ENCODE measurements around the gene CHI3L1. TPM values are rescaled to one million over a fixed set of nuclear protein-coding genes. Genes with fewer than 3 reads are reported as not detected.
"Not testable (repeated sequence)": the region's sequence is repeated elsewhere in the genome, so short reads cannot be mapped to it uniquely, and the experiment has no call there.

CHI3L1 gene
- 4.6 and 63.6 TPM in 2 replicates for total RNA-seq (2012; rRNA removed)

DNA sequence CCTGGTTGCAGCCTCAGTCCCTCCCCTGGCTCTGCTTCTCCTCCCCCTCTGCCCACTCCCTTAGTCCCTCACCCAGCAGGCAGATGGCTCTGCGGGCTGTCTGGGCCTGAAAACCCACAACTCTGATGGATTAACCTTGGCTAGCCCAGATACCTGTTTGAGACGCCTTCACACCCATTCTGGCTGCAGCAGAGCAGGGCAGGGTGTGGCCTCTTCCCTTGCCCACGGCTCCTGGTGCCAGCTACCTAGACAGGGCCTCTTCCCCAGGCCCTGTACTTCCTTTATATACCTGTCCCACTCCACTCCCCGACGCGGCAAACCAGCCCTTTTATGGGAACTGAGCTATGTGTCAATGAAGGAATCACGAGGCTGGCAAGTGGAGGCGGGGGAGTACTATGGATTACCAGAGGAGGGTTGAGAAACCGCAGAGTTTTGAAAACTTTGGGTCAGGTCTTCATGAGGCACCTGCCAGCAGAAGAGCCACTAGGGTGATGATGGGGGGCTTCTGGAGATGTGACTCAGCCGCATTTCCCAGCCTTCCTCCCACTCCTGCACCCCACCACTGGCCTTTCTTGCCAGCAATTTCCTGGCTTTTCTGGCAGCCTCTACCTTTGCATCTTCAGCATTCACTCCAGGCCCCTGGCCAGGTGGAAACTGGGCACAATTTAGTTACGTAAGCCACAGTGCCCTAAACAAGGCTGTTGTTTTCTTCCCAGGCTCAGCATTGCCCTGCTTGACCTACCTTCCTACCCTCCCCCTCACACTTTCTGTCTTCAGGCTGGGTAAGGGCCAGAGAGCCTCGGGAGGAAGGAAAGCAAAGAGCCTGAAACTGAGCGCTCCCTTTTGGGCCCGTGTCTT is at the start of gene CHI3L1:
CHI3L1 (minus strand) TSS at position 259 of the 858 bp plus-strand sequence; CDS start at position 178, 81 bp downstream.
- Histone ChIP-seq H3K9me3 (replicated peaks; ENCODE audit: low read length) (no peaks in the 10 kb centered on the region), H3K4me3 (ENCODE audit: low read length) (no peak within 1 kb of the TSS), H3K27me3 (ENCODE audit: control insufficient read depth, insufficient read depth, low read length) (peaks cover 30% of the 10 kb centered on the region), H3K4me2 (ENCODE audit: low read length) (no peak within 1 kb of the TSS), H3K4me1 (ENCODE audit: control insufficient read depth, insufficient read depth, low read length) (no peaks in the 10 kb centered on the region), H3K36me3 (ENCODE audit: insufficient read depth, low read length) (no peaks in the 10 kb centered on the region), H3K9ac (ENCODE audit: low read depth, low read length) (no peak within 1 kb of the TSS)

DNA sequence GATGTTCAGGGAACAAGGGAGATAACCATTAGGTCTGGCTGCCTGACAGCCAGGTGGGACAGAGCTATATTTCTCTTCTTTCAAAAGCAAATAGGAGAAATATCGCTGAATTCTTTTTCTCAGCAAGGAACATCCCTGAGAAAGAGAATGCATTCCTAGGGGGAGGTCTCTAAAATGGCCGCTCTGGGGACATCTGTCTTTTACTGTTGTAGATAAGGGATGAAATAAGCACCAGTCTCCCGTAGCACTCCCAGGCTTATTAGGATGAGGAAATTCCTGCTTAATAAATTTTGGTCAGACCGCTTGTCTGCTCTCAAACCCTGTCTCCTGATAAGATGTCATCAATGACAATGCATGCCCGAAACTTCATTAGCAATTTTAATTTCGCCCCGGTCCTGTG is 48.4 kb upstream of the CHI3L1 start:
- not testable (repeated sequence) for H3K9ac ChIP-seq (ENCODE audit: low read depth, low read length); H3K36me3 ChIP-seq (ENCODE audit: insufficient read depth, low read length); H3K4me1 ChIP-seq (ENCODE audit: control insufficient read depth, insufficient read depth, low read length); H3K9me3 ChIP-seq (replicated peaks; ENCODE audit: low read length); H3K4me3 ChIP-seq (ENCODE audit: low read length); H3K4me2 ChIP-seq (ENCODE audit: low read length)
- H3K27me3 ChIP-seq (ENCODE audit: control insufficient read depth, insufficient read depth, low read length), result peaks cover 24% of the 10 kb centered on the region

DNA sequence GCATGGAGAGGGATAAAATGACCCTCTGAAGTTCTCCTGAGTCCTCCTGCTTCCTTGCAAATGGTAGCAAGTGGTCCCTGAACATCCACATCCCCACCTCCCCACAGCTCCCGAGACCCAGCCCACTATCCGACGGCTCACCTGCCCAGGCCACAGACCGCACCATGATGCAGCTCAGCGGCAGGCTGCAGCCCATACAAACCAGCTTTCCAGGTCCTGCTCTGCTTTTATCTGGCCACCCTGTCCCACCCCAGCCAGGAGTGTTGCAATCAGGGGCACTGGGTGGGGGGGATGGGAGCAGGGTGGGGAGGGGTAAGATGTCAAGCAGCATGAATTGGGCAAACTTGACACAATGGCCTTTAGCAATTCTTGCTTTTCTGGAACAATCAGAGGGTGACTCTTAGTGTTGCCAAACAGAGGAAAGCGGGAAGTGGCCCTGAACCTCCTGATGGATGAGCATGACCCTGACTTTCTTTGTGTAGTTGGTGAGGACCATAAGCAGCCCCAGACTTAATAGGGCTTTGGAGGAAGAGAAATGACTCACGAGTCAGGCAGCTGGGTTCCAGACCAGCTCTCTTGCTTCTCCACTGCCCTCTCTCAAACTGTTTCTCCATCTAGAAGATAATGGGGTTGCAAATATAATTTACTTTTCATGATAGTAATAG is 43.1 kb upstream of the CHI3L1 start, which contains the start of gene CHIT1:
CHIT1 (minus strand) TSS at position 203 of the 665 bp plus-strand sequence; CDS start at position 166, 37 bp downstream.
- Histone ChIP-seq H3K9me3 (replicated peaks; ENCODE audit: low read length) (no peaks in the 10 kb centered on the region), H3K36me3 (ENCODE audit: insufficient read depth, low read length) (no peaks in the 10 kb centered on the region), H3K4me1 (ENCODE audit: control insufficient read depth, insufficient read depth, low read length) (no peaks in the 10 kb centered on the region), H3K9ac (ENCODE audit: low read depth, low read length) (no peak within 1 kb of the TSS), H3K27me3 (ENCODE audit: control insufficient read depth, insufficient read depth, low read length) (peaks cover 37% of the 10 kb centered on the region), H3K4me2 (ENCODE audit: low read length) (no peak within 1 kb of the TSS), H3K4me3 (ENCODE audit: low read length) (no peak within 1 kb of the TSS)

DNA sequence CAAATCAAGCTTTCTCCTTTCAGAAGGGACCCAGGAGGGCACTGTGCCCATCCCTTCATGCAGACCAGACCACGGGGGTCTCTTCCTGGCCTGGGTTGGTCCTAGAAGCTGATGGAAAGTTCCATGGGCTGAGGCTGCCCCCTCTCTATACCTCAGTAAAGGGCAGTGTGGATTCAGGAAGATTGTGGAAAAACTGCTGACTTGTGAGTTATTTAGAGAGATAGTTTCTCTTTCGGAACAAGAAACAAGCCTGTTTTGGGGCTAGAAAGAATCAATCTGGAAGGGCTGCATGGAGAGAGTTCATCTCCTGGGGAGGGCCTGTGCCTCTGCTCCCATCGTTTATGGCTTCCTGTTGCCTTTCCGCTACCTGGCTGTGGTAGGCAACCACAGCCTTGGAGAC is 42.2 kb upstream of the CHI3L1 start:
- Histone ChIP-seq H3K4me2 (ENCODE audit: low read length) (no peak overlapping the region), H3K4me3 (ENCODE audit: low read length) (no peak overlapping the region), H3K36me3 (ENCODE audit: insufficient read depth, low read length) (no peaks in the 10 kb centered on the region), H3K9ac (ENCODE audit: low read depth, low read length) (no peak overlapping the region), H3K27me3 (ENCODE audit: control insufficient read depth, insufficient read depth, low read length) (peaks cover 39% of the 10 kb centered on the region), H3K4me1 (ENCODE audit: control insufficient read depth, insufficient read depth, low read length) (no peaks in the 10 kb centered on the region), H3K9me3 (replicated peaks; ENCODE audit: low read length) (no peaks in the 10 kb centered on the region)

DNA sequence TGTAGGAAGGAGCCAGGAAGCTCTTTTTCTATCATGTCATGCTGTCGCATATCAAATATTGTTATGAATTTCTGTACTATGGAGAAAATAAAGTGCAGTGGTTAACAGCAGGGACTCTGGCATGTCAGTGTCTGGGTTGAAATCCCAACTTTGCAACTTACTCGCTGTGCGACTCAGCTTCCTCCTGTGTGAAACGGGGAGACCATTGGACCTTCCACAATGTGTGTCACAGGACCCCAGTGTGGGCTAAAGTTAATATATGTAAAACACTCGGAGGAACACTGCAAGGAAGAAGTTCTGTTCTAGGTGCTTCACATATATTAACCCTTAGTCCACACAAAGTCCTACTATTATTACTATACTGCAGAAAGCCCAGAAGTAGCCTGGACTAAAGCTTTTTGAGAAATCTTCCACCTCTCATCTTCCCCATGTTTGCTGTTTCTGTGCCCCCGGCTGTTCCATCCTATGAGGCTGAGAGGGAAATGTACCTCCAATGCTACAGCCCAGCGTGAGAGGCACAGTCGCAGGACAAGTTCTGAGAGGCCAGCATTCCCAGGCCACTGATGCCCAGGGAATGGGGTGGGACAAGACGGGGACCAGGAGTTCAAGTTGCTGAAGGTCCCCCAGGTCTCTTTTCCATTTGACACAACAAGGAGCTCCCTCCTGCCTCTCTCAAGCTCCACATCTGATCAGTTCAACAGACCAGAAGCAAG is 41.0 kb upstream of the CHI3L1 start:
- Histone ChIP-seq H3K4me3 (ENCODE audit: low read length) (no peak overlapping the region), H3K36me3 (ENCODE audit: insufficient read depth, low read length) (no peaks in the 10 kb centered on the region), H3K4me1 (ENCODE audit: control insufficient read depth, insufficient read depth, low read length) (no peaks in the 10 kb centered on the region), H3K9me3 (replicated peaks; ENCODE audit: low read length) (no peaks in the 10 kb centered on the region), H3K9ac (ENCODE audit: low read depth, low read length) (no peak overlapping the region), H3K4me2 (ENCODE audit: low read length) (no peak overlapping the region), H3K27me3 (ENCODE audit: control insufficient read depth, insufficient read depth, low read length) (peaks cover 32% of the 10 kb centered on the region)

DNA sequence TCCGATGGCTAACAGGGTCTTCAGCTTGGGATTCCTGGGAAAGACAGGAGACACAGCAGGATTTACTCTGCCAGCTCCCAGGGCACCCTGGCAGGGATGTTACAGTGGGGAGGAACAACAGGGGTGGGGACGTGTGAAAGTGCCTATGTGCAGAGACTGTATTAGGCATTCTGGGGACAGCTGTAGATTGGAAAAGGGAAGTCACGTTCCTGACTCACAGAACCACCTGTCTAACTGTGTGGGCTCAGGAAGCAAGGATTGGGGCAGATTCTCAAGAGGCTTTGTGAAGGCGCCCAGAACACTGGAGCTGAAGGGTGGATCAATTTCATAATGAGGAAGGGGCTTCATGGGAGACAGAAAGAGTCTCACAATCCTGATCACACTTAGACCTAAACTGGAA is 38.6 kb upstream of the CHI3L1 start:
- Histone ChIP-seq H3K4me1 (ENCODE audit: control insufficient read depth, insufficient read depth, low read length) (no peaks in the 10 kb centered on the region), H3K9ac (ENCODE audit: low read depth, low read length) (no peak overlapping the region), H3K27me3 (ENCODE audit: control insufficient read depth, insufficient read depth, low read length) (peaks cover 28% of the 10 kb centered on the region), H3K9me3 (replicated peaks; ENCODE audit: low read length) (no peaks in the 10 kb centered on the region), H3K36me3 (ENCODE audit: insufficient read depth, low read length) (no peaks in the 10 kb centered on the region), H3K4me2 (ENCODE audit: low read length) (no peak overlapping the region), H3K4me3 (ENCODE audit: low read length) (no peak overlapping the region)

DNA sequence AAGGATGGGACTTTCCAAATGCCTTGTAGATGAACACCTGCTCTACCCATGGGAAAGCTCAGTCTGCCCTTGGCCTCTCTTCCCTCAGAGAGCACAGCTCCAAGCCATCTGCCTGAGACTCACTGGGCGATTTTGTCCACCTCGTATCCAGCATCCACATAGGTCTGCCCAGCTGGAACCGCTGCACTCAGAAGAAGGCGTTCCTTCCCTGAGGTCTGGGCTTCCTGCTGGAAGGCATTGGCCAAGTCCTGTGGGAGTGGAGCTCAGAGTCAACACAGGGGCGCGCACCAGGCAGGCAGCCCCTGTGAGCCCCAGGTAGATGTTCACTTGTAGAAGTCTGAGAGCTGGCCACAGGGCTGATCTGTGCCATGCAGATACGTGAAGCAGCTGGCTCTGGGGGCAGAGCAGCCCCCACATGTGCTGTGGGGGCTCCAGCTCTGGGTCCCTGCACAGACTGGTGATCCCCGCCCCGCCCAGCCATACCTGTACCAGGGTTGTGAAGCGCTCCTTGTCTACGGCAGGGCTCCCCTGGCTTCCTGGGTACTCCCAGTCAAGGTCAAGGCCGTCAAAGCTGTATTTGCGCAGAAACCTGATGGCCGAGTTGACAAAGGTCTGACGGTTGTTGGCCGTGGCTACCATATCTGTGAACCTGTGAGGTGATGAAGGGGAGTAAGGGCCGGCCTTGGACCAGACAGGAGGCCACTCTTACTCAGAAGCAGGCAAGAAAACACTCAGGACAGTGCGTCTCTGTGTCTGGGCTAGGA is 36.7 kb upstream of the CHI3L1 start:
- H3K4me3 ChIP-seq (ENCODE audit: low read length), result no peak overlapping the region

DNA sequence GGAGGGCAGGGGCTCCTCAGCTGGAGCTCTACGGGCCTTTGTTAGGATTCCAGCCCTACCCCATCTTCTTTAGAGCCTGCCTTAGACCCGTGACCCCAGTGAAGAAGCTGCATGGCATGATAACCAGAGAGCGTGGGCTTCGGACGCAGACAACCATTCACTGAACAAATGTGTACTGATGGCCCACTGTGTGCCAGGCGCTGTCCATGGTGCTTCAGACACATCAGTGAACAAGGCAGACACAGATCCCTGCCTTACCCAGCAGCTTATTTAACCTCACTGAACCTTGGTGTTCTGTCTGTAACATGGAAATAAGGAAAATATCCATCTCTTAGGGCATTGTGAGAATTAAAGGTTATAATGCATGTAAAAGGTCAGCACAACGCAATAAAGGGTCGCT is 33.4 kb upstream of the CHI3L1 start:
- Histone ChIP-seq H3K4me1 (ENCODE audit: control insufficient read depth, insufficient read depth, low read length) (peaks cover 4% of the 10 kb centered on the region), H3K4me3 (ENCODE audit: low read length) (no peak overlapping the region), H3K9me3 (replicated peaks; ENCODE audit: low read length) (no peaks in the 10 kb centered on the region), H3K36me3 (ENCODE audit: insufficient read depth, low read length) (no peaks in the 10 kb centered on the region), H3K9ac (ENCODE audit: low read depth, low read length) (no peak overlapping the region), H3K4me2 (ENCODE audit: low read length) (no peak overlapping the region), H3K27me3 (ENCODE audit: control insufficient read depth, insufficient read depth, low read length) (peaks cover 19% of the 10 kb centered on the region)

More for the DNA sequence above, 36.7 kb upstream of the CHI3L1 start:
- Histone ChIP-seq H3K9ac (ENCODE audit: low read depth, low read length) (no peak overlapping the region), H3K36me3 (ENCODE audit: insufficient read depth, low read length) (no peaks in the 10 kb centered on the region), H3K27me3 (ENCODE audit: control insufficient read depth, insufficient read depth, low read length) (peaks cover 30% of the 10 kb centered on the region), H3K4me1 (ENCODE audit: control insufficient read depth, insufficient read depth, low read length) (no peaks in the 10 kb centered on the region), H3K4me2 (ENCODE audit: low read length) (no peak overlapping the region), H3K9me3 (replicated peaks; ENCODE audit: low read length) (no peaks in the 10 kb centered on the region)

DNA sequence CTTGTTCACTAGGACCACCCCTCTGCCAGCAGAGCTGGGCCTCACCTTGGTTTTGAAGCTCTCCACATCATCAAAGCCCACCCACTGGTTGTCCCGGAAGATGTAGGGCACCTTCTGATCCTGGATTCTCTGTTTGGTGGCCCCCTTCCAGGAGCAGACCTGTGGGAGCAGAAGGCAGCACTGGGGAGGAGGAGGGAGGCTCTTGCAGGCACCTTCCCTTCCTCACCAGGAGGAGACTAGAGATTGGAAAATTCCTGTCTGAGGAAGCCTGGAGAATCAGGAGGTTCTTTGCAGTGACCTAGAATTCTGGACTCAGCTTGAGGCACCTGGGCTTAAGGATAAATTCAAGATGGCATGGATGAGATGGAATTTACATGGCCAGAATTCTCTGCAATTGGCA is 32.7 kb upstream of the CHI3L1 start:
- H3K27me3 ChIP-seq (ENCODE audit: control insufficient read depth, insufficient read depth, low read length), result peaks cover 14% of the 10 kb centered on the region

DNA sequence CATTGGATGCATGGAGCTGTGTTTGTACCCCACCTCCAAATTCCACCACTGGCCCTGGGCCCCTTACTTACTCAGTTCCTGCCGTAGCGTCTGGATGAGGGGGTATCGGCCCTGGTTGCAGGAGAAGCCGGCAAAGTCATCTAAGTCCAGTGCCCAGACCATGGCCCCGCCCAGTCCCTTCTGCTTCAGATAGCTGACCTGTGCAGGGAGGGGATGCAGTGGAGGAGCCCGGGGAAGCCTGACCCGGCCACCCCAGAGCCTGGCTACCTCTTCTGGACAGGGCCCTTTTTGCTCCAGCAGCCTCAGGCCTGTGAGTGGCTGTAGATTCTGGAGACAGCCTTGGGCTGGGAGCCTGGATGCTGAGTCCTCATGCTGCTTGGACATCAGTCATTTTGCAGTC is 31.2 kb upstream of the CHI3L1 start:
- Histone ChIP-seq H3K9me3 (replicated peaks; ENCODE audit: low read length) (no peaks in the 10 kb centered on the region), H3K4me1 (ENCODE audit: control insufficient read depth, insufficient read depth, low read length) (peaks cover 4% of the 10 kb centered on the region), H3K9ac (ENCODE audit: low read depth, low read length) (no peak overlapping the region), H3K36me3 (ENCODE audit: insufficient read depth, low read length) (no peaks in the 10 kb centered on the region), H3K4me3 (ENCODE audit: low read length) (no peak overlapping the region), H3K27me3 (ENCODE audit: control insufficient read depth, insufficient read depth, low read length) (peaks cover 10% of the 10 kb centered on the region), H3K4me2 (ENCODE audit: low read length) (no peak overlapping the region)

More for the DNA sequence above, 32.7 kb upstream of the CHI3L1 start:
- Histone ChIP-seq H3K9ac (ENCODE audit: low read depth, low read length) (no peak overlapping the region), H3K4me1 (ENCODE audit: control insufficient read depth, insufficient read depth, low read length) (peaks cover 4% of the 10 kb centered on the region), H3K4me3 (ENCODE audit: low read length) (no peak overlapping the region), H3K36me3 (ENCODE audit: insufficient read depth, low read length) (no peaks in the 10 kb centered on the region), H3K9me3 (replicated peaks; ENCODE audit: low read length) (no peaks in the 10 kb centered on the region), H3K4me2 (ENCODE audit: low read length) (no peak overlapping the region)

Data from skeletal muscle satellite cell (primary cell).